ENCODE measurements around the gene TIMM23. TPM values are rescaled to one million over a fixed set of nuclear protein-coding genes. Genes with fewer than 3 reads are reported as not detected.

Gene TIMM23
- total RNA-seq, 4 donors from 2014 or later: 17.2 to 52.6 (median 35.9) TPM

- no peak overlapping the region for H3K27ac ChIP-seq
- DNase-seq: no peak
- H3K9me3 ChIP-seq: no peaks in the 10 kb centered on the region
- no peaks in the 10 kb centered on the region for H3K27me3 ChIP-seq
- TF ChIP-seq POLR2AphosphoS5 (IDR thresholded peaks at IDR 0.05) (no peak), CTCF (IDR thresholded peaks at IDR 0.05) (no peak), EP300 (IDR thresholded peaks at IDR 0.05; ENCODE audit: low read depth) (no peak), POLR2A (IDR thresholded peaks at IDR 0.05) (no peak)
- no peaks in the 10 kb centered on the region for H3K36me3 ChIP-seq
- H3K4me3 ChIP-seq: no peak overlapping the region
- peaks cover 0 to 17% (median 12%) of the 10 kb centered on the region in 4 donors for H3K4me1 ChIP-seq
- in situ Hi-C loops (cut with MboI; ENCODE audit: low pct_ligation_motif_present in 1 of 4, low pct_unique_long_range_greater_than_20kb in 1 of 4, low sequenced_read_pairs in 3 of 4) (no loop called here), intact Hi-C loops (cut with DNase I; ENCODE audit: low total_unique reads) (no loop called here)
These were observed 61.3 kb downstream of the TIMM23 start for GRCh38 chr10:46033602-46034011.

- no peaks in the 10 kb centered on the region for H3K4me1 ChIP-seq
- H3K27ac ChIP-seq: no peak overlapping the region
- no peaks in the 10 kb centered on the region for H3K36me3 ChIP-seq
- no peaks in the 10 kb centered on the region for H3K9me3 ChIP-seq
- DNase-seq: no peak
- H3K27me3 ChIP-seq: no peaks in the 10 kb centered on the region
- 63 to 68% methylated on average over 3 to 8 of the region's 8 CpGs for WGBS, 2 donors (ENCODE audit: low coverage in 1 of 2)
- no peak for TF ChIP-seq EP300 (IDR thresholded peaks at IDR 0.05; ENCODE audit: low read depth)
- TF ChIP-seq CTCF (IDR thresholded peaks at IDR 0.05): no peak
- TF ChIP-seq POLR2AphosphoS5 (IDR thresholded peaks at IDR 0.05): no peak
- no peak for TF ChIP-seq POLR2A (IDR thresholded peaks at IDR 0.05)
- intact Hi-C loops (cut with DNase I; ENCODE audit: low total_unique reads): no loop called here
- in situ Hi-C loops (cut with MboI; ENCODE audit: low pct_ligation_motif_present in 1 of 4, low pct_unique_long_range_greater_than_20kb in 1 of 4, low sequenced_read_pairs in 3 of 4): no loop called here
- H3K4me3 ChIP-seq: no peak overlapping the region
These were observed 63.9 kb downstream of the TIMM23 start for GRCh38 chr10:46035923-46036849.

GRCh38 chr10:46037107-46037825 lies 65.0 kb downstream of the TIMM23 start:
- WGBS, 2 donors (ENCODE audit: low coverage in 1 of 2): 86 to 89% methylated on average over 7 to 8 of the region's 8 CpGs
- in situ Hi-C loops (cut with MboI; ENCODE audit: low pct_ligation_motif_present in 1 of 4, low pct_unique_long_range_greater_than_20kb in 1 of 4, low sequenced_read_pairs in 3 of 4): no loop called here
- Histone ChIP-seq H3K36me3 (no peaks in the 10 kb centered on the region), H3K27me3 (no peaks in the 10 kb centered on the region), H3K27ac (no peak overlapping the region), H3K9me3 (no peaks in the 10 kb centered on the region), H3K4me3 (no peak overlapping the region), H3K4me1 (no peaks in the 10 kb centered on the region)
- intact Hi-C loops (cut with DNase I; ENCODE audit: low total_unique reads): no loop called here
- no peak for TF ChIP-seq EP300 (IDR thresholded peaks at IDR 0.05; ENCODE audit: low read depth)
- no peak for DNase-seq

GRCh38 chr10:46040004-46040403 lies 67.7 kb downstream of the TIMM23 start:
- WGBS, 2 donors (ENCODE audit: low coverage in 1 of 2): 60 to 83% methylated on average over 2 to 3 of the region's 3 CpGs
- Histone ChIP-seq H3K36me3 (no peaks in the 10 kb centered on the region), H3K27ac (no peak overlapping the region), H3K9me3 (no peaks in the 10 kb centered on the region), H3K4me1 (no peaks in the 10 kb centered on the region), H3K4me3 (no peak overlapping the region), H3K27me3 (no peaks in the 10 kb centered on the region)
- in situ Hi-C loops (cut with MboI; ENCODE audit: low pct_ligation_motif_present in 1 of 4, low pct_unique_long_range_greater_than_20kb in 1 of 4, low sequenced_read_pairs in 3 of 4): no loop called here
- no peak for DNase-seq
- intact Hi-C loops (cut with DNase I; ENCODE audit: low total_unique reads): no loop called here
- no peak for TF ChIP-seq POLR2AphosphoS5 (IDR thresholded peaks at IDR 0.05)
- TF ChIP-seq POLR2A (IDR thresholded peaks at IDR 0.05): no peak
- no peak for TF ChIP-seq CTCF (IDR thresholded peaks at IDR 0.05)
- TF ChIP-seq EP300 (IDR thresholded peaks at IDR 0.05; ENCODE audit: low read depth): no peak
